ENCODE results near the gene ABCC4.

Gene ABCC4

GRCh38 chr13:95229855-95230254 lies 71.4 kb downstream of the ABCC4 start:
- TF ChIP-seq AEBP2 (tag by site-specific recombination; IDR thresholded peaks at IDR 0.05; ENCODE audit: borderline replicate concordance) (no peak), ZNF488 (tag by site-specific recombination; IDR thresholded peaks at IDR 0.05) (no peak), ZNF660 (tag by site-specific recombination; IDR thresholded peaks at IDR 0.05) (no peak)
- TF ChIP-seq, protein P1, sequence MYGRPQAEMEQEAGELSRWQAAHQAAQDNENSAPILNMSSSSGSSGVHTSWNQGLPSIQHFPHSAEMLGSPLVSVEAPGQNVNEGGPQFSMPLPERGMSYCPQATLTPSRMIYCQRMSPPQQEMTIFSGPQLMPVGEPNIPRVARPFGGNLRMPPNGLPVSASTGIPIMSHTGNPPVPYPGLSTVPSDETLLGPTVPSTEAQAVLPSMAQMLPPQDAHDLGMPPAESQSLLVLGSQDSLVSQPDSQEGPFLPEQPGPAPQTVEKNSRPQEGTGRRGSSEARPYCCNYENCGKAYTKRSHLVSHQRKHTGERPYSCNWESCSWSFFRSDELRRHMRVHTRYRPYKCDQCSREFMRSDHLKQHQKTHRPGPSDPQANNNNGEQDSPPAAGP (tag by site-specific recombination; IDR thresholded peaks at IDR 0.05): no peak
- H3K27ac ChIP-seq (ENCODE audit: extremely low read depth, low read depth, low read length): no peak overlapping the region
- no peak overlapping the region for H3K4me3 ChIP-seq (ENCODE audit: low read depth, low read length)
- peaks cover 2% of the 10 kb centered on the region; the same call in 1 of the 2 replicates for H3K4me1 ChIP-seq (ENCODE audit: control insufficient read depth, insufficient read depth, low read length)
- no peaks in the 10 kb centered on the region for H3K36me3 ChIP-seq (ENCODE audit: control insufficient read depth in 2 of 2, insufficient read depth in 1 of 2, low read length in 2 of 2)
- CTCF ChIA-PET: interaction anchor here (0.9 kb wide), 1 partner anchor 13 kb away, joined by 3 read pairs; no protein-coding TSS in a partner anchor
- no peaks in the 10 kb centered on the region for H3K9me3 ChIP-seq (ENCODE audit: control insufficient read depth, insufficient read depth, low read depth, low read length)
- POLR2A ChIA-PET: no interaction called here

DNA sequence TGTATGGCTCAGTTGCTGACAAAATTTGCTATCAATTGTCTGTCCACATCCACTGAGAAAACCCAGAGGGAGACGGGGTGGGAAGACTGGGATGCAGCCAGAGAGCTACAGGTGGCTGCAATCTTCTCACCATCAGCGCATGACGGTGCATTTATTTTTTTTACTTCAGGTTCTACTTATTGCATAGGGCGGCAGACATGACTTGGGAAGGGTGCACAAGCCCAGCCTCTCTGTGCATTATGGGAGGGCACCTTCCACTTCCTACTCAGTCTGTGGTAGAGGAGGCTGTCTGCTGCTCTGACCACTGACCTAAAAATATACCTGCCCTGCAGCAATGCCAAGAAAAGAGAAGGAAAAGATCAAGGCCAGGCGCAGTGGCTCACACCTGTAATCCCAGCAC lies 73.1 kb downstream of the ABCC4 start:
- CTCF ChIA-PET: interaction anchor here (0.6 to 0.8 kb wide), 2 partner anchors 13 to 85 kb away, joined by 3 read pairs; no protein-coding TSS in a partner anchor
- H3K9me3 ChIP-seq (ENCODE audit: control insufficient read depth, insufficient read depth, low read depth, low read length): no peaks in the 10 kb centered on the region
- no peaks in the 10 kb centered on the region for H3K36me3 ChIP-seq (ENCODE audit: control insufficient read depth in 2 of 2, insufficient read depth in 1 of 2, low read length in 2 of 2)
- H3K4me3 ChIP-seq (ENCODE audit: low read depth, low read length): no peak overlapping the region
- TF ChIP-seq ZNF473 (tag by site-specific recombination; IDR thresholded peaks at IDR 0.05) (no peak), SCRT2 (tag by site-specific recombination; IDR thresholded peaks at IDR 0.05) (0 out of 2 replicates have a peak, but pooled peaks have one; percentile 16), ZNF148 (tag by site-specific recombination; IDR thresholded peaks at IDR 0.05; ENCODE audit: borderline replicate concordance) (no peak)
- peaks cover 2% of the 10 kb centered on the region; the same call in 1 of the 2 replicates for H3K4me1 ChIP-seq (ENCODE audit: control insufficient read depth, insufficient read depth, low read length)
- H3K27ac ChIP-seq (ENCODE audit: extremely low read depth, low read depth, low read length): no peak overlapping the region
- POLR2A ChIA-PET: no interaction called here

DNA sequence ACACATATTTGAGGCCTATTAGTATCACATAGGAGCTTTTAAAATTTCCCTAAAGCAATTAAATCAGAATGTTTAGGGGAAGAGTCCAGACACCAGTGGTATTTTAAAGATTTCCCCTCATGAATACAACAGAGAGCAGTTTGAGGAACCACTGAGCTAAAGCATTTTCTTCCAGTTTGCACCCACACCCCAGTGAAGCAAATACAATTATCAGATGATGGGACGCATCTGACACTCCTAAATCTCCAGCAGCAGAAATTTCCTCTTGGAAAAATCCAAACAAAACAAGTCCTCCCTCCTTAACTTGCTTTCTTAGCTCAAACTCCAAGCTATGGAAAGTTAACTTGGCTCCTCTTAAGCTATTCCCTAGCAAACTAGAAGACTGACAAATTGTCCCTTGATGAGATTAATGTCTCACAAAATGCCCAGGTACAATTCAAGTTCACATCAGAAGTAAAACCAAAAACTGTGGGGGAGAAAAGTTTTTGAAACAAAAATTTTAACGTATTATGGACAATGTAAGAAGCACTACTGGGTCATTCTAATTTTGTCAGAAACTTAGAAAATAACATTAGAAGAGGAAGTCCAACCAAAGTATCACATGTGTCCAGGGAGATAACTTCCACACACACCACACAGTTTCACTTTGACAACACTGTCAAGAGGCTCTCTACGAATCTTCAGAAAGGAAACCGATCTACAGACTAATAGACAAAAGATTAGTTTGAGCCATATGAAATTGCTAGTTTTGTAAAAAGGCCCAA lies 74.1 kb downstream of the ABCC4 start:
- CTCF ChIA-PET: interaction anchor here (0.8 kb wide), 1 partner anchor 12 kb away, joined by 3 read pairs; no protein-coding TSS in a partner anchor
- H3K4me1 ChIP-seq (ENCODE audit: control insufficient read depth, insufficient read depth, low read length): peaks cover 2% of the 10 kb centered on the region; the same call in 1 of the 2 replicates
- no peak overlapping the region for H3K27ac ChIP-seq (ENCODE audit: extremely low read depth, low read depth, low read length)
- no peak overlapping the region for H3K4me3 ChIP-seq (ENCODE audit: low read depth, low read length)
- no peaks in the 10 kb centered on the region for H3K9me3 ChIP-seq (ENCODE audit: control insufficient read depth, insufficient read depth, low read depth, low read length)
- TF ChIP-seq ZNF664 (tag by site-specific recombination; IDR thresholded peaks at IDR 0.05) (no peak), ZNF837 (tag by site-specific recombination; IDR thresholded peaks at IDR 0.05) (no peak), ZNF677 (tag by site-specific recombination; IDR thresholded peaks at IDR 0.05) (no peak), ZNF48 (tag by site-specific recombination; IDR thresholded peaks at IDR 0.05) (no peak), WT1 (tag by site-specific recombination; IDR thresholded peaks at IDR 0.05) (no peak), ZNF600 (tag by site-specific recombination; IDR thresholded peaks at IDR 0.05) (no peak), ZNF561 (tag by site-specific recombination; IDR thresholded peaks at IDR 0.05; ENCODE audit: borderline replicate concordance) (no peak)
- H3K36me3 ChIP-seq (ENCODE audit: control insufficient read depth in 2 of 2, insufficient read depth in 1 of 2, low read length in 2 of 2): no peaks in the 10 kb centered on the region
- POLR2A ChIA-PET: no interaction called here
